GM12872 (cell line): ENCODE results near the gene PRKCH.

Source experiments
- CTCF ChIP-seq: IDR thresholded peaks from 3 replicates; pipeline ENCODE4 v1.5.1; 2011; ENCODE audit warnings: low read depth, mild to moderate bottlenecking, low read length, moderate library complexity; ENCODE audit not compliant: insufficient read depth

PRKCH gene

GRCh38 chr14:61527325-61528100 is 206.1 kb downstream of the PRKCH start:
- no peak for TF ChIP-seq CTCF

- TF ChIP-seq CTCF: no peak
Observed at GRCh38 chr14:61528591-61529021, 207.2 kb downstream of the PRKCH start.

GRCh38 chr14:61530296-61530695 is 208.9 kb downstream of the PRKCH start:
- TF ChIP-seq CTCF: no peak

- TF ChIP-seq CTCF: no peak
Observed at GRCh38 chr14:61530896-61531295, 209.5 kb downstream of the PRKCH start.

GRCh38 chr14:61531465-61532122 is 210.2 kb downstream of the PRKCH start:
- TF ChIP-seq CTCF: no peak

GRCh38 chr14:61532123-61532505 is 210.7 kb downstream of the PRKCH start:
- no peak for TF ChIP-seq CTCF

GRCh38 chr14:61532763-61533162 is 211.4 kb downstream of the PRKCH start:
- no peak for TF ChIP-seq CTCF
